Thyroid gland (tissue), 4 donors: ENCODE results near the gene ITGB1BP1. TPM values are rescaled to one million over a fixed set of nuclear protein-coding genes. Genes with fewer than 3 reads are reported as not detected.

ENCODE experiments used
- DNase-seq, 2 donors: peaks; one replicate each; pipeline ENCODE4 v3.0.0-alpha.2; 2019
- H3K27ac ChIP-seq, 3 donors: fragments of 200-600 bp; sonication (generic); 1 replicate in 2 of 3; 2 replicates in 1 of 3; pipeline ENCODE4 v1.5.1; 2016 to 2019; ENCODE audit warnings: mild to moderate bottlenecking in 1 of 3, moderate library complexity in 1 of 3
- H3K27me3 ChIP-seq: fragments of 200-600 bp; sonication (generic); one replicate; pipeline ENCODE4 v1.5.1; 2019
- H3K36me3 ChIP-seq, 2 donors: fragments of 200-600 bp; sonication (generic); one replicate each; pipeline ENCODE4 v1.5.1; 2016 to 2019
- H3K4me1 ChIP-seq, 2 donors: fragments of 200-600 bp; sonication (generic); one replicate each; pipeline ENCODE4 v1.5.1; 2017 to 2019
- H3K4me3 ChIP-seq, 3 donors: fragments of 200-600 bp; sonication (generic); replicated peaks in 1 of 3; 1 replicate in 2 of 3; 2 replicates in 1 of 3; pipeline ENCODE4 v1.5.1; 2016; ENCODE audit warnings: mild to moderate bottlenecking in 1 of 3
- H3K9me3 ChIP-seq: fragments of 200-600 bp; sonication (generic); one replicate; pipeline ENCODE4 v1.5.1; 2017
- POLR2A ChIP-seq, 2 donors: fragments of 450-650 bp; IDR thresholded peaks; one replicate each; pipeline ENCODE4 v1.6.1; 2017; ENCODE audit warnings: antibody characterized with exemption in 2 of 2, mild to moderate bottlenecking in 2 of 2, moderate library complexity in 1 of 2
- WGBS, 2 donors: methylation state at CpG; one replicate each; pipeline ENCODE4 v1.1.5; 2017; 5-methylcytosine and 5-hydroxymethylcytosine counted together
- intact Hi-C: fragments of 100-400 bp; cut with DNase I; formaldehyde crosslinking; loops from one replicate; pipeline ENCODE4 v1.15.1; 2023
- total RNA-seq, 4 donors: library from RNA; depleted of rRNA; stranded (reverse); fragments of >200 nt; gene quantifications; one replicate each; pipeline ENCODE4 v1.2.3, GENCODE V29; 2016
- TF ChIP-seq, protein P1 (sequence below), 6 experiments: fragments of 200-600 bp in 3 of 6; fragments of 450-650 bp in 3 of 6; sonication (generic) in 3 of 6; IDR thresholded peaks; one replicate each; pipeline ENCODE4 v1.5.1; 2016 to 2019; ENCODE audit warnings: antibody characterized with exemption in 6 of 6, mild to moderate bottlenecking in 2 of 6, inconsistent platforms in 1 of 6, moderate library complexity in 1 of 6

ITGB1BP1 gene
- total RNA-seq, 4 donors from 2014 or later: 39.4 to 73.4 (median 45.8) TPM

DNA sequence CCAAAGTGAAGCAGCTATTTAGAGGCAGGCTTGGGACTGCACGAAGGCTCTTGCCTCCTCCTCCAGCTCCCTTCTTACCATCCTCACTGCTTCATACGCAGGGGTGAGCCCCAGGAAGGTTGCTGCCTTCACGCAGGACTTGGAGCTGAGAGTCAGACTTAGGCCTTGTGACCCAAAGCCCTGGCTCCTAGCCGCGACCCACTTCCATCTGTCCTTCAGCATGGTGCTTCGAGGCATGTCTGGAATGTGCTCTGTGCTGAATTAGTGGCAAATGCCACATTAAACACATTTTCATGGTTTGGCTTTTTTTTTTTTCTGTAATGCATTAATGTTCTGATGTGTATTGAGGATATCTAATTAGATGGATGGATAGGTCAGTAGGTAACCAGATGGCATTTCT is 37.5 kb downstream of the ITGB1BP1 start:
- Histone ChIP-seq H3K4me3 (no peak overlapping the region), H3K27me3 (no peaks in the 10 kb centered on the region), H3K9me3 (no peaks in the 10 kb centered on the region), H3K4me1 (peaks cover 0 to 11% of the 10 kb centered on the region in 2 donors), H3K27ac (peak overlapping the region in 1 of 3 donors; percentile 36), H3K36me3 (peaks cover 16 to 27% of the 10 kb centered on the region in 2 donors)
- intact Hi-C loops: no loop called here
- peak in 1 of 2 donors; percentile 42 for DNase-seq
- WGBS, 2 donors: 80 to 92% methylated on average over 6 of the region's 6 CpGs
- TF ChIP-seq, protein P1, sequence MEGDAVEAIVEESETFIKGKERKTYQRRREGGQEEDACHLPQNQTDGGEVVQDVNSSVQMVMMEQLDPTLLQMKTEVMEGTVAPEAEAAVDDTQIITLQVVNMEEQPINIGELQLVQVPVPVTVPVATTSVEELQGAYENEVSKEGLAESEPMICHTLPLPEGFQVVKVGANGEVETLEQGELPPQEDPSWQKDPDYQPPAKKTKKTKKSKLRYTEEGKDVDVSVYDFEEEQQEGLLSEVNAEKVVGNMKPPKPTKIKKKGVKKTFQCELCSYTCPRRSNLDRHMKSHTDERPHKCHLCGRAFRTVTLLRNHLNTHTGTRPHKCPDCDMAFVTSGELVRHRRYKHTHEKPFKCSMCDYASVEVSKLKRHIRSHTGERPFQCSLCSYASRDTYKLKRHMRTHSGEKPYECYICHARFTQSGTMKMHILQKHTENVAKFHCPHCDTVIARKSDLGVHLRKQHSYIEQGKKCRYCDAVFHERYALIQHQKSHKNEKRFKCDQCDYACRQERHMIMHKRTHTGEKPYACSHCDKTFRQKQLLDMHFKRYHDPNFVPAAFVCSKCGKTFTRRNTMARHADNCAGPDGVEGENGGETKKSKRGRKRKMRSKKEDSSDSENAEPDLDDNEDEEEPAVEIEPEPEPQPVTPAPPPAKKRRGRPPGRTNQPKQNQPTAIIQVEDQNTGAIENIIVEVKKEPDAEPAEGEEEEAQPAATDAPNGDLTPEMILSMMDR (IDR thresholded peaks at IDR 0.05): no peak
- TF ChIP-seq POLR2A (IDR thresholded peaks at IDR 0.05): no peak

DNA sequence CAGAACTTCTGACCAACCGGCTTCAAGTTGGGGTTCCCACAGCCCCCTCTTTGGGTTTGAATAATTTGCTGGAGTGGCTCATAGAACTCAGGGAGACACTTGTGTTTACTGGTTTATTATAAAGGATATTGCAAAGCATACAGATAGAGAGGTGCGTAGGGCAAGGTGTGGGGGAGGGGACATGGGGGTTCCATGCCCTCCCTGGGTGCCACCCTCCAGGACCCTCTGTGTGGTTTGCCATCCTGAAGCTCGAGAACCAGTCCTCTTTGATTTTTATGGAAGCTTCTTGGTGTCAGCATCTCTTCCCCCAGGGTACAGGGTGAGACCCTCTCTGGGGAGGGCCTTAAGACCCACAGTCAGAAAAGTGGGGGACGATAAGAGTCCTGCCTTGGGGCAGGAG is 38.8 kb downstream of the ITGB1BP1 start:
- Histone ChIP-seq H3K9me3 (no peaks in the 10 kb centered on the region), H3K4me3 (no peak overlapping the region), H3K27me3 (no peaks in the 10 kb centered on the region), H3K27ac (no peak overlapping the region), H3K4me1 (peaks cover 0 to 18% of the 10 kb centered on the region in 2 donors), H3K36me3 (peaks cover 15 to 21% of the 10 kb centered on the region in 2 donors)
- WGBS, 2 donors: 93 to 99% methylated on average over 4 of the region's 4 CpGs
- no peak for DNase-seq
- TF ChIP-seq, protein P1 (IDR thresholded peaks at IDR 0.05): no peak
- no peak for TF ChIP-seq POLR2A (IDR thresholded peaks at IDR 0.05)
- intact Hi-C loops: no loop called here

DNA sequence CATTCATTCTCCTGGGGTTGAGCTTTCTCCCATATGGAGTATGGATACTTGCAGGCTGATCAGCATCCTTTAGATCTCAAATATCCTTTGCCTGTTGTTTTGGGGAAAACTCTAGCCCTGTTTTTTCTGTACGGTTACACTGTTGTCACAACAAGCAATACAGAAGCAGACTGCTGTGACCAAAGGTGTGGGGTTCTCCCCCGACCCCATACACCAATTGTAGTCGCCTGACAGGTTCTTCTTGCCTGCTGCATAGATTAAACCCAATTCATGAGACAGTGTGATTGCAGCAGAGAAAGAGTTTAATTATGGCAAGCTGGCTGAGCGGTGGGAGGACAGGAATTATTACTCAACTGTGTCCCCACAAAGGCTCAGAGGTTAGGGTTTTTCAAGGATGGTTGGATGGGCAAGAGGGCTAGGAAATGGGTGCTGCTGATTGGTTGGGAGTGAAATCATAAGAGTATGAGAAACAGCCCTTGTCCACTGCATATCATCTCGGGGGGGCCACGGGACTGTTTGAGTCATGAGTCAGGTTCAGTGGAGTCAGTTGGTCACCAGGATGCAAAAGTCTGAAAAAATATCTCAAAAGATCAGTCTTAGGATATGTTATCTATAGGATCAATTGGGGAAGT is 40.6 kb downstream of the ITGB1BP1 start:
- Histone ChIP-seq H3K27ac (no peak overlapping the region), H3K9me3 (no peaks in the 10 kb centered on the region), H3K36me3 (peaks cover 0 to 6% of the 10 kb centered on the region in 2 donors), H3K4me1 (peaks cover 5 to 18% of the 10 kb centered on the region in 2 donors), H3K4me3 (no peak overlapping the region), H3K27me3 (no peaks in the 10 kb centered on the region)
- TF ChIP-seq, protein P1 (IDR thresholded peaks at IDR 0.05): no peak
- TF ChIP-seq POLR2A (IDR thresholded peaks at IDR 0.05): no peak
- intact Hi-C loops: no loop called here
- no peak for DNase-seq
- WGBS, 2 donors: 88 to 89% methylated on average over 6 of the region's 6 CpGs

DNA sequence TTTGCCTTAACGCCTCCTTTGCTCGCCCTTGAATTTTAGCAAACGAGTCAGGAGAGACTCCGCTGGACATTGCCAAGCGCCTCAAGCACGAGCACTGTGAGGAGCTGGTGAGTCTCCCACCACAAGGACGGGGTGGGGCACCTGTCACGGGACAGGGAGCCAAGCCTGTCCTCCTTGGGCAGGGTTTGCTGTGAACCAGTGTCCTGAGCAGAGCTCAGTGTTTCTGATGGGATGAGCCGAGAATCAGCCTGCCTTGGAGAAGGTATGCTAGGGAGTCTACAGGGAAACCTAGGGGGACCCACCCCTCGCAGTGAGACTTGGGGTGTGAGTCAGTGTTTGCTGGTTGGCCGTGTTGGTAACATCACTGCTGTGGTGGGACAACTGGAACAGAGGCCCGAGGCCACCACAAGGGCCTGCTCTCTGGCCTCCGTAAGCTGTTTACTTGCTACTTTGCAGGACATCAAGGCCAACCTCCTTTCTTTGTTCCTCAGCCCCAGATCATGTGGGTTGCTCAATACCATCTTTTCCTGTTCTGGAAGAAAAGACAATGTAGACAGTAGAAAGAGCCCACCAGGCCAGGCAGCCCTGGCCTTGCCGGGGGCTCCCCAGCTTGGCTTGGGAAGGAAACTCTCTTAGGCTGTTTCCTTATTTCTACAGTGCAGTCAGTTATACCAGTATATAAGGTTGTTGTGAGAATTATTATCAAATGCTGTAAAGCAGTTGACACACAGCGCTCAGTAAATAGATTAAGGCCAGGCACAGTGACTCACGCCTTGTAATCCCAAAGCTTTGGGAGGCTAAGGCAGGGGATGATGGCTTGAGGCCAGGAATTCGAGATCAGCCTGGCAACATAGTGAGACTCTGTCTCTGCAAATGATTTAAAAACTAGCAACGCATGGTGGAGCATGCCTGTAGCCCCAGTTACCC is 42.4 kb downstream of the ITGB1BP1 start:
- H3K4me3 ChIP-seq: no peak overlapping the region
- H3K4me1 ChIP-seq: peaks cover 6 to 15% of the 10 kb centered on the region in 2 donors
- intact Hi-C loops: no loop called here
- DNase-seq: no peak
- TF ChIP-seq POLR2A (IDR thresholded peaks at IDR 0.05): no peak
- TF ChIP-seq, protein P1 (IDR thresholded peaks at IDR 0.05): no peak
- peaks cover 6 to 8% of the 10 kb centered on the region in 2 donors for H3K36me3 ChIP-seq
- WGBS, 2 donors: 83 to 85% methylated on average over 16 to 18 of the region's 18 CpGs
- H3K27me3 ChIP-seq: no peaks in the 10 kb centered on the region
- H3K9me3 ChIP-seq: no peaks in the 10 kb centered on the region
- peak overlapping the region; percentile 4 to 37 (median 37) for H3K27ac ChIP-seq

DNA sequence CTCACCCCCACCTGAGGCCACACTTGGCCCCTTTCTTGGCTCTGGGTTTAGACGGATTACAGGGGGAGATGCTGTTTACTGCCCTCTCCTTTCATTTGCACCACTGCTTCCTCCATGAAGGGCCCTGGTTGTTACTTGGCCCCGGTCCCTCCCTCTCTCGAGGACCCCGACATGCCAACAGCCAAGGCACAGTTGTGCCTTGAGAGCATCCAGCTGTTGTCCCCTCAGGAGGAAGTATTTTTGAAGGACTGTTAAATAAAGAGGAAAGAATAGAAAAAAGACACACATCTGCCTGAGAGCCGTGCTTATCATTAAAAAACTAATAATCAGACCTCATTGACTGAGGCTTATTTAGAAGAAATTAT is 44.0 kb downstream of the ITGB1BP1 start:
- TF ChIP-seq, protein P1 (IDR thresholded peaks at IDR 0.05): no peak
- TF ChIP-seq POLR2A (IDR thresholded peaks at IDR 0.05): no peak
- Histone ChIP-seq H3K9me3 (no peaks in the 10 kb centered on the region), H3K36me3 (peaks cover 6 to 14% of the 10 kb centered on the region in 2 donors), H3K4me1 (peaks cover 6 to 12% of the 10 kb centered on the region in 2 donors), H3K27ac (peak overlapping the region in 1 of 3 donors; percentile 64), H3K4me3 (no peak overlapping the region), H3K27me3 (no peaks in the 10 kb centered on the region)
- intact Hi-C loops: no loop called here
- no peak for DNase-seq
- WGBS, 2 donors: 89 to 98% methylated on average over 5 of the region's 5 CpGs
